Colonic mucosa (tissue), 4 donors: ENCODE results near the gene ABCC3. TPM values are rescaled to one million over a fixed set of nuclear protein-coding genes. Genes with fewer than 3 reads are reported as not detected.

Experiments used
- DNase-seq: peaks from one replicate; pipeline ENCODE4 v3.0.0-alpha.2; 2020
- H3K27ac ChIP-seq: fragments of 200-600 bp; one replicate; pipeline ENCODE4 v1.8.0; 2021
- H3K27me3 ChIP-seq: fragments of 200-600 bp; one replicate; pipeline ENCODE4 v1.8.0; 2021
- H3K36me3 ChIP-seq: fragments of 200-600 bp; one replicate; pipeline ENCODE4 v1.8.0; 2021
- H3K4me1 ChIP-seq: fragments of 200-600 bp; one replicate; pipeline ENCODE4 v1.8.0; 2021; ENCODE audit warnings: mild to moderate bottlenecking
- H3K4me3 ChIP-seq: fragments of 200-600 bp; one replicate; pipeline ENCODE4 v1.8.0; 2021
- H3K9ac ChIP-seq, 2 donors: one replicate each; pipeline ENCODE4 v1.7.0; 2013; ENCODE audit warnings: control low read depth in 2 of 2, low read depth in 2 of 2, low read length in 2 of 2
- H3K9me3 ChIP-seq: fragments of 200-600 bp; one replicate; pipeline ENCODE4 v1.8.0; 2021
- intact Hi-C: fragments of 100-400 bp; cut with DNase I; formaldehyde crosslinking; loops from one replicate; pipeline ENCODE4 v1.14.1; 2022
- total RNA-seq, 2 donors: library from RNA; stranded (reverse); fragmentation: NEBNext Ultra II Directional in 1 of 2; extraction: Animal tissue kit (Norgen Biotek cat#: 25700) in 1 of 2; gene quantifications; one replicate each; pipeline ENCODE4 v1.2.1, GENCODE V29; 2021
- TF ChIP-seq, protein P1 (sequence below): fragments of 200-600 bp; IDR thresholded peaks from one replicate; pipeline ENCODE4 v1.8.0; 2022; ENCODE audit warnings: antibody characterized with exemption, mild to moderate bottlenecking
- donor health status: healthy.
- donor health status: DM: no; HTN: no; CAD: no.
- donor health status: DM: no; HTN: no; CAD: no.

ABCC3 gene
- total RNA-seq, 2 donors from 2014 or later = 187 to 226 TPM

DNA sequence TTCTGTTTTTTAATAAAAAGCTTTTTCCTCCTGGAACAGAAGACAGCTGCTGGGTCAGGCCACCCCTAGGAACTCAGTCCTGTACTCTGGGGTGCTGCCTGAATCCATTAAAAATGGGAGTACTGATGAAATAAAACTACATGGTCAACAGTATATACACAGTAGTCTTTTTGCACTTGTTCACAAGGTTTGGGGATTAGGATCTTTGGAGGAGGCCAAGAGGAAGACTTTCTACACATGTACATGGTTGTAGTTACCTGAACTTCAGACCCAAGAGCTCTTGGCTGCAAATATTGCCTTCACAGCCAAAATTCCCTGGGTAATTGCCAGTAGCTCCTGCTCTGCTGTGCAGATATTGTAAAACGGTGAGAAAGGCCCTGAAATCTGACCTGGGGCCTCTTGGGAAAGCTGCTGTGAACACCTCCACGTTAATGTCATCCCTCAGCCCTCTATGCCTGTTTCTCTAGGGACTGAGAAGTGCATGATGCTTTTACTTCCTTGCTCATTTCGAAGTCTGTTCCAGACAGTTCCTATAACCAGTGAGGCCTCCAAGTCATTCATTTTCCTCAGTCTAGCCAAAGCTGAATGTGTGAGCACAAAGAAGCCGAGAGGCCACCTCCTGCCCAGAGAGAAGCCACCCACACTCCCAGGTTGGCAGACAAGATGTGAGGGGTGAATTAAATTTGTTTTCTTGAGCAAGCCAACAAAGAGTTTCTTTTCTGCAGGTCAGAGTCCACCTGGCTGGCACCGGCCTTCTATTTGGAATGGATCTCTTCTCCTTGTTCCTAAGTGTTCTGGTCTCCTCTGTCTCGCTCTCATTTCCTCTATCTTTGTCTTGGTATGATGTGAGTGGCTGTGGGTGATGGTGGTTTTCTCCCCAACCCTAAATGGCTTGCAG is 57.1 kb downstream of the ABCC3 start:
- Histone ChIP-seq H3K27ac (peak overlapping the region; percentile 81), H3K9me3 (no peaks in the 10 kb centered on the region), H3K4me1 (peaks cover 8% of the 10 kb centered on the region), H3K4me3 (no peak overlapping the region), H3K9ac (peak overlapping the region in 1 of 2 donors; percentile 74), H3K27me3 (no peaks in the 10 kb centered on the region), H3K36me3 (peaks cover 9% of the 10 kb centered on the region)
- TF ChIP-seq, protein P1, sequence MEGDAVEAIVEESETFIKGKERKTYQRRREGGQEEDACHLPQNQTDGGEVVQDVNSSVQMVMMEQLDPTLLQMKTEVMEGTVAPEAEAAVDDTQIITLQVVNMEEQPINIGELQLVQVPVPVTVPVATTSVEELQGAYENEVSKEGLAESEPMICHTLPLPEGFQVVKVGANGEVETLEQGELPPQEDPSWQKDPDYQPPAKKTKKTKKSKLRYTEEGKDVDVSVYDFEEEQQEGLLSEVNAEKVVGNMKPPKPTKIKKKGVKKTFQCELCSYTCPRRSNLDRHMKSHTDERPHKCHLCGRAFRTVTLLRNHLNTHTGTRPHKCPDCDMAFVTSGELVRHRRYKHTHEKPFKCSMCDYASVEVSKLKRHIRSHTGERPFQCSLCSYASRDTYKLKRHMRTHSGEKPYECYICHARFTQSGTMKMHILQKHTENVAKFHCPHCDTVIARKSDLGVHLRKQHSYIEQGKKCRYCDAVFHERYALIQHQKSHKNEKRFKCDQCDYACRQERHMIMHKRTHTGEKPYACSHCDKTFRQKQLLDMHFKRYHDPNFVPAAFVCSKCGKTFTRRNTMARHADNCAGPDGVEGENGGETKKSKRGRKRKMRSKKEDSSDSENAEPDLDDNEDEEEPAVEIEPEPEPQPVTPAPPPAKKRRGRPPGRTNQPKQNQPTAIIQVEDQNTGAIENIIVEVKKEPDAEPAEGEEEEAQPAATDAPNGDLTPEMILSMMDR = no peak
- peak; percentile 82 for DNase-seq
- intact Hi-C loops = no loop called here

DNA sequence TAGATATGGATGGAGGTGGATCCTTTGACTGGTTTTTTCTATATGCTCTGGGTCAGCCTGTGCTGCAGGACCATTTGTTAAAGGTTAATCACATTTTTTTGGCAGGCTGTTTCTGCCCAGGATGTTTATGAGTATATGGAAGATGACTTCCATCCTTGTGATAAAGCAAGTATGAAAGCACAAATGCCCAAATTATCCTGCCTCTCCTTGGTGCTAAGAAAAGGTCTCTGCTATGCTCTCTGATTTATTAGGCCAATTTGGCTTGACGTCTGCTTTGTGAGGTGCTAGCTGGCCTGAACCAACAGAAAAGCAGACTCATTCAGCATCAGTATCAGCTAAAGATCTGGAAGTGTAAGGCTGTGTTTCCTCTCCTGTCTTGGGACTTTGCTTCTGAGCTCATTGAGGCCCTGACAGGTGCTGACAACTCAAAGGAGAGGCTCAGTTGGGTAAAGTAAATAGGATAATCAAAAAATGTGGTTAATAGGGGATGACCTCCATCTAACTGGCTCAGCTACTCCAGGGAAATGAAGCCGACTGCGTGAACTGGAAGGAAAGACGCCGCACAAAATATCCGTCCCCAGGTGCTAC is 57.9 kb downstream of the ABCC3 start:
- DNase-seq = no peak
- H3K9ac ChIP-seq = peak overlapping the region in 1 of 2 donors; percentile 74

DNA sequence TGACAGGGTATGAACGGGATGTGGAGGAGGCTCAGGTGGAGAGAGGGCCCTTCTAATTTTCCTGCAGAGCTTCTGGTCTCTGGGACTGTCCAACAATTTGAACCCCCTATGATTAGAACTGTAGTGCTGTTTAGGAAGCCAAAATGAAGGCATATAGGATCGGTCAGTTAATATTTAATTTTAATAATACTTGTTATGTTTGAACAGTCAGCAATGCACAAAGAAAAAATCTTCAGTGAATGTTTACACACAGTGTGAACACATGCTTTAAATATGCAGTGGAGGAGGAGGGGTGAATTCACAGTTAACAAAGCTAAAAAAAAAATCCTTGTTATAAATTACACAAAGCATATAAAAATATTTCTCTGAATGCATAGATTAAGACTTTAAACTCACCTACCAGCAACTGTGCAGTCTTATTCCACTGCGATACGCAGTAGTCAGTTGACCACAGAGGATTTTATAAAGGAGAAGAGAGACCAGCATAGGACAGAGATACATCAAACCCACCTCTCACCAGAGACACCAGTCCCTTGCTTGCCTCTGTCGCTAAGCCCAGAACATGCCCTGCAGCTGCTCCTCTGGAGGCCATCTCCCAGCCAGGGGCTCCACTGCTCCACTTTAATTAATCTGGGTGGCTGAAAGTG is 58.5 kb downstream of the ABCC3 start:
- peak overlapping the region in 1 of 2 donors; percentile 74 for H3K9ac ChIP-seq
- TF ChIP-seq, protein P1 = no peak
- no peak overlapping the region for H3K4me3 ChIP-seq
- intact Hi-C loops = no loop called here
- peak overlapping the region; percentile 81 for H3K27ac ChIP-seq
- peaks cover 13% of the 10 kb centered on the region for H3K36me3 ChIP-seq
- H3K9me3 ChIP-seq = no peaks in the 10 kb centered on the region
- no peaks in the 10 kb centered on the region for H3K4me1 ChIP-seq
- no peak for DNase-seq
- H3K27me3 ChIP-seq = no peaks in the 10 kb centered on the region

More for the DNA sequence above, 57.9 kb downstream of the ABCC3 start:
- H3K4me3 ChIP-seq = no peak overlapping the region
- H3K27ac ChIP-seq = peak overlapping the region; percentile 81
- H3K4me1 ChIP-seq = peaks cover under 1% of the 10 kb centered on the region
- no peaks in the 10 kb centered on the region for H3K27me3 ChIP-seq
- H3K36me3 ChIP-seq = peaks cover 13% of the 10 kb centered on the region
- intact Hi-C loops = no loop called here
- no peaks in the 10 kb centered on the region for H3K9me3 ChIP-seq
- TF ChIP-seq, protein P1 = no peak

DNA sequence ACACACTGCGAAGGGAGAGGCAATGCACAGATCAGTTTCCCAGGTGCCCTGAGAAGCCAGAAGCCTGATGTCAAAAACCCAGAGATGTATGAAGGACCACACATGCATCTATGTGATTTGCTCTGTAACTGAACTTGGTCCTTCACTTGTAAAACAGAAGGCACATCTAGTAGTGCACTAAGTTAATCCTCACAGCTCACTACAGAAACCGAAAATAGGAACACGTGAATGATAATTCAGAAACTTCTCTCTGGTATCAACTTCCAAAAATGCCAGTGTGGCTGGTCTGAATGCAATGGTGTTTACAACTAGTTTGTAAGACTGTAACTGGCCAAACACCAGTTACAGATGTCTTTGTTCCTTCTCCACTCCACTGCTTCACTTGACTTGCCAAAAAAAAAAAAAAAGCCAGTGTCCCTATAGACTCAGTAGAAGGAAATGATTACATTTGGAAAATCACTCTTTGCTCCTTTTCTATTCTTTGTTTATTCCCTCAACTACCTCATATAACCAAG is 61.7 kb downstream of the ABCC3 start:
- Histone ChIP-seq H3K4me3 (no peak overlapping the region), H3K4me1 (no peaks in the 10 kb centered on the region), H3K36me3 (peaks cover 27% of the 10 kb centered on the region), H3K9me3 (no peaks in the 10 kb centered on the region), H3K27ac (no peak overlapping the region), H3K9ac (no peak overlapping the region), H3K27me3 (no peaks in the 10 kb centered on the region)
- TF ChIP-seq, protein P1 = no peak
- intact Hi-C loops = loop anchor here (5.0 kb wide), 2 partner anchors 64 to 209 kb away; partner anchors contain the start of gene ABCC3
- DNase-seq = no peak

DNA sequence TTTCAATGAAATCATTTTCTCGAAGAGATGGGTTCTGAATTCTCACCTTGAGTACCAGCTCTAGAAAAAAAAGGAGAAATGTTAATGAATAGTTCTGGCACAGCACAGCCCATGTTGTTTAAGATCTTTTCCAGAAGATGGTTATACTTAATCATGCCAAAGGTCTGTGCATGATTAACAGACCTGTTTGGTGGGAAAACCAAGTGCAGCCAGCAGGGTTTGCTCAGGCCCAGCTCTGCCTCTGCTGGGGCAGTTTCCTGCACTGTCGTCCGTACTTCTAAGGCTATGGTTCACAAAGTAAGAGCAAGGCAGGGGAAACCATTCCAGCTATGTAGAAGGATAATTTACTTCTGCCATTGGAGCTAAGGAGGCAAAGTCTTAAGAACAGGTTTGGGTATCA is 62.4 kb downstream of the ABCC3 start:
- Histone ChIP-seq H3K4me1 (no peaks in the 10 kb centered on the region), H3K27ac (no peak overlapping the region), H3K36me3 (peaks cover 27% of the 10 kb centered on the region), H3K4me3 (no peak overlapping the region), H3K9me3 (no peaks in the 10 kb centered on the region), H3K9ac (peak overlapping the region in 1 of 2 donors; percentile 23), H3K27me3 (no peaks in the 10 kb centered on the region)
- TF ChIP-seq, protein P1 = no peak
- intact Hi-C loops = loop anchor here (5.0 kb wide), 2 partner anchors 65 to 210 kb away; partner anchors contain the start of gene ABCC3
- no peak for DNase-seq
